NCI-H1930 (cell line): Measurements from ENCODE around the gene DLGAP5.

Source experiments
- DNase-seq, 2 experiments: peaks; one replicate each; lab custom pipeline; 2025; lab: John Stamatoyannopoulos, UW

Gene DLGAP5

GRCh38 chr14:55129086-55129427, 62.3 kb downstream of the DLGAP5 start, which contains the start of gene LGALS3:
TSS of gene LGALS3 (plus strand) at chr14:55129252. CDS start at chr14:55137374, 8,122 bp downstream.
- DNase-seq: no peak

GRCh38 chr14:55128386-55129085, 62.8 kb downstream of the DLGAP5 start:
- DNase-seq: no peak

DNA sequence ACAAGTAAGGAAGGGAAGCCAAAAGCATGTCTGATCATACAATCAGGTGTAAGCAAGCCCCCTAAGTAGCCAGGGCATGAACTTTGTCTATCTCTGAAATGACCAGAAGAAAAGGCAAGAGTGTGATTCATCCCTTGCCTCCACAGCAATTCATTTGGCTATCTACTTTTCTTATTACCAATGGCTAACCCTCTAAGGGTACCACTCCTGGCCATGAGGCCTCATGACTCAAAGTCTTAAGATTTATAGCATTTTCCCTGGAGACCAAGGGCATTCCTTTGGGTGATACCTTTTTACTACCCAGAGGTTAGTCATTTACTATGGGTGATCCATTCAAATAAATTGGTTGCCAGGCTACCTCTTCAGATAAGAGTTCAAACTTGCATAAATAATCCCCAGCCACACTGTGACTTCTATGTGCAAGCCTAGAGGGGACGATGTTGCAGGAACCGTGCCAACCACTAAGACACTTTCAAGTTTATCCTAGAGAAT, 63.9 kb downstream of the DLGAP5 start:
- DNase-seq: no peak

- DNase-seq: no peak
Measured at GRCh38 chr14:55126932-55127459, 64.4 kb downstream of the DLGAP5 start.

- DNase-seq: no peak
Measured at GRCh38 chr14:55126034-55126433, 65.4 kb downstream of the DLGAP5 start.

DNA sequence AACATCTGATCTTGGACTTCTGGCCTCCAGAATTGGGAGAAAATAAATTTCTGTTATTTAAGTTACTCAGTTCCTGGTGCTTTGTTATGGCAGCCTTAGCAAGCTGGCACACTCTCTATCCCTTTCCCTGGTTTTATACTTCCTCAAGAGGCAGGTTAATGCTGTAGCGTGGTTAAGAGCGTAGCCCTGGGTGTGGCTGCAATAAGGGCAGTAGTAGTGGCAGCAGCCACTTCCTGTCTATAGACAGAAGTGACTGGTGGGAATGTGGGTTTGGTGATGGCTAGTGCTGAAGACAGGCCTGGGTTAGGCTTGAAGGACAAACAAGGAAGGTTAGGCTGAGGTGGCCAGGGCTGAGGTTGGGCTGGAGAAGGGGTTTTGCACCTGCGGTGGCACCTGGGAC, 66.0 kb downstream of the DLGAP5 start:
- DNase-seq: no peak

- no peak for DNase-seq
Measured at GRCh38 chr14:55124774-55125386, 66.5 kb downstream of the DLGAP5 start.

DNA sequence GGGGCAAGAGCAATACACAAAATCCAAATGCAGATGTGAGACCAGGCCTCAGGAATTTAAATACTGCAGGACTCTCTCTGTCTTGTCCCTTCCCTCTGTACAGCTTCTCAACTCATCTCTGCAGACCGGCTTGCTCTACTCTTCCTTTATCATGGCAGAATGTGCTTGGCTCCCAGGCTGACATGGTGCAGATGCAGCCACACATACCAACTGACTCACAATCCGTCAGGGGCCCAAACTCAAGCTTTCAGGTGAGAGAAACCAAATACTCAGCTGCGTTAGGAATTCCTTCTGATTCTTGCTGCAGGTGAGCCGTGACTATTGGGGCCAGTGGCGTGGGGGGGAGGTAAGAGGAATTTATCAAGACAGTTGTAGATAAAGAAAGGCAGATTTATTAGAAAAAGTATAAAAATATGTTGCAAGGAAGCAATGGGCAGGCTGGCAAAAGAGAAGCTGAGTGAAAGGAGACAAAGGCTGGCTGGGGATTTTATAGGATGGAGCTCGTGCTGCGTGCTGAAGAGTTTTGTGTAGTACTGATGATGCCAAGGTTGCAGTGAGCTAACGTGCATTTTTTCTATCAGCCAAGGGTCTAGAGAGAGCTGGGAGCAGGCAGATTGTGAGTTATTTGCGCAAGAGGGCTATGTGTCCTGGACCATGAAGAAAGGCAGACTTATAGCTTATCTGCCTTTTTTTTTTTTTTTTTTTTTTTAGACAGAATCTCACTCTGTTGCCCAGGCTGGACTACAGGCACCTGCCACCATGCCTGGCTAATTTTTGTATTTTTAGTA, 67.3 kb downstream of the DLGAP5 start:
- no peak for DNase-seq

GRCh38 chr14:55123101-55123500, 68.3 kb downstream of the DLGAP5 start:
- no peak for DNase-seq

DNA sequence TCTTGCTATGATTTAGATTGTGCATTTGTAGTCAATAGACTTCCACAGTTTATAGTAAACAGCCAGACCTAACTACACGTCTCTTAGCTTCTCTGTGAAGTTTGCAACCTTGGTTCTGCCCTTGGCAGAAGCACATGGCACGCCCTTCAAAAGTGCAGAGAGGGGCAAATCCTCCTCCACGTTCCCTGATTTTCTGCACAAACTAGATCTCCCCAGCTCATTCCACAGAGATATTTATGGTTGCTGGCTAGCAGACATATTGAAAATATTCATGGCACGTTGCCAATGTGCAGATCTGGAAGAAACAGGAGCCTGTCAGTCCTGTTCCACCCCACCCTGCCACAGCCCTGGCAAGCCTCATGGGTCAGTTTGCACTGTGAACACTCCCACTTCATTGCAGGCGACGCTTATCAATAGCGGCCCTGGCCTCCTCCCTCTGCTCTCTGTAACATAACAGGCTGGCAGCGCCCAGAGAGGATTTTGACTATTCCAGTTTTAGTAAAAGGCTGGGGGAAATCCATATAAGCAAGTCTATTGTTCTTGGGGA, 68.9 kb downstream of the DLGAP5 start:
- DNase-seq: no peak

DNA sequence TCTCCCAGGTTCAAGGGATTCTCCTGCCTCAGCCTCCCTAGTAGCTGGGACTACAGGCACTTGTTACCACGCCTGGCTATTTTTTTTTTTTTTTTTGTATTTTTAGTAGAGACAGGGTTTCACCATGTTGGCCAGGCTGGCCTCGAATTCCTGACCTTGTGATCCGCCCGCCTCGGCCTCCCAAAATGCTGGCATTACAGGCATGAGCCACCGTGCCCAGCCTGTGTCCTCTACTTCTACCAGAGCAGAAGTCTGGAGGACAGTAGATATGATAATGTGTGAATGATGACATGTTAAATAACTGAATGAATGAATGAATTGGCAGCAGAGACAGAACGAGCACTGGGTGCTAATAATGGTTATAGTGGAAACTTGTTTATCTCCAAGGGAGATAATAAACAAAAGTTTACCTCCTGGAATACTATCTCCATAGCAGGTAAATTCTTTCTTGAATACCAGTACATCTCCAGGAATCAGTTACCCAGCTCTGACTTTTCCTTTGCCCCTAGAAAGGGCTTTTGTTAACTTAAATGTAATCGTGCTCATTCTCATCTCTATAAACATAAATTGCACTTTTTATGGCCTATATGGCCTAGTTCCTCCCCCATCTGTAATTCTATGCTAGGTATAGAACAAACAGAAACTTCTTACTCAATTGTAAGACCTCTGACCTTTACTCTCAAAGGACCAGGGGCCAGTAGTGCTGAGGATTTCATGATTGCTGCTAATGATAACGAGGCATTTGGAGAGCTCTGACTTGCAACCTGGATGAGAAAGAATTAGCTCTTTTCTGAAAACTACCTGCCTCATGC, 69.6 kb downstream of the DLGAP5 start:
- no peak for DNase-seq

- no peak for DNase-seq
Measured at GRCh38 chr14:55120571-55121495, 70.6 kb downstream of the DLGAP5 start.

DNA sequence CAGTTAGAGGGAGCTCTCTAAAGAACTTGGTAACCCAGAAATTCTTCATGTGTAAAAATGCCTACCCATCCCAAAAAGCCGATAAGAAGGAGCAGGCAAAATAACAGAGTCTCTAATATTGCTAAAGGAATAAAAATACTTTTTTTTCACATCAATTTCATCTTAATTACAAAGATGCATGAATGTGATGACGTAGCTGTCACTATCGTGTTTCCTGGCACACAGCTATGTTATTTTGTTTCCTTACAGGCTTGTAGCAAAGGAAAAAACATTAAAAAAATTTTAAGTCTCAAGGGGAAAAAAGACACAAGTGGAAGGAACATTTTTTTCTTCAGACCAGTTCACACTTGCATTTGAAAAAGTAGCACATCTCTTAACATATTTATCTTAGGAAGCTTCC, 72.6 kb downstream of the DLGAP5 start:
- DNase-seq: no peak

DNA sequence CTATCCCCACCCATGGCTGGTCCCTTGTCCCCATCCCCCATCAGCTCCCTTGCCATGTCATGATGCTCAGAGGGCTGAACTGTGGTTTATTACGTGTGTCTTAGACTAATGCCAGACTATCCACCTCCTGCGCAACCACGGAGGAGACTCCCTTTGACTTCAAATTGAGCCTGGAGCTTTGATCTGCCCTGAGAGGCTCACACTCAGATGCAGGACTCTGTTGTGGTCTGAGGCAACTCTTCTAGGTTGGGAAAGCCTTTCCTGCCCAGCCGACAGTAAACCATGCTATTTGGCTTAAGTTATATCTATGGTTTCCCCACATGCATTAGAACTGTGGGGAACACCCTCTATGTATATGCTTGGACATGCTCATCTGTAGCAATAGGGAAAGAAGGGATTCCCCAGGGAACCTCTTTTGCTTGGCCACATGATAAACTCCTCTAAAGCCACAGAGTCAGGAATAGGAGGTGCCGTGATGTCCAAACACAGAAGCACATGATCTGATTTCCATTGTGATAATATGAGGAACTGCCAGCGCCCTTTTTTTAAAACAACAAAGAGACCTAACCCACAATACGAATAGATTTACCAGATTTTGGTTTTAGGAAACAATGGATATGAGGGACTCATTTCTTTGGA, 73.5 kb downstream of the DLGAP5 start:
- DNase-seq: no peak

GRCh38 chr14:55116246-55117030, 74.9 kb downstream of the DLGAP5 start:
- no peak for DNase-seq

- no peak for DNase-seq
Measured at GRCh38 chr14:55115861-55116245, 75.5 kb downstream of the DLGAP5 start.

DNA sequence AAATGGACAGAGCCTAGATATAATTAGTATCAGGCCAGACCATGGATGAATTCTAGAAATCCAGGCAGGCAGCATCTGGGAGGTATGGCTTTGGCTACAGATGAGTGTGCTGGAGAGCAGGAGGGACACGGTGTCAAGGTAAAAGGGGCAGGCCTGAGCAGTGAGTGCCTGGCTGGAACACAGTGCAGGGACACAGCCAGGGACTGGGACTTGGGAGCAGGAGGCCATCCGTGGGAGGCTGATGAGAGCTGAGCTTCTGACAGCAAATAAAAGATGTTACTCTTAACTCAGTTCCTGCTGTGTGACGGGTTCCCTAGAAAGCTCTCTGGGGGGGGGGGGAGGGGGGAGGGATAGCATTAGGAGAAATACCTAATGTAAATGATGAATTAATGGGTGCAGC, 75.9 kb downstream of the DLGAP5 start:
- DNase-seq: no peak

DNA sequence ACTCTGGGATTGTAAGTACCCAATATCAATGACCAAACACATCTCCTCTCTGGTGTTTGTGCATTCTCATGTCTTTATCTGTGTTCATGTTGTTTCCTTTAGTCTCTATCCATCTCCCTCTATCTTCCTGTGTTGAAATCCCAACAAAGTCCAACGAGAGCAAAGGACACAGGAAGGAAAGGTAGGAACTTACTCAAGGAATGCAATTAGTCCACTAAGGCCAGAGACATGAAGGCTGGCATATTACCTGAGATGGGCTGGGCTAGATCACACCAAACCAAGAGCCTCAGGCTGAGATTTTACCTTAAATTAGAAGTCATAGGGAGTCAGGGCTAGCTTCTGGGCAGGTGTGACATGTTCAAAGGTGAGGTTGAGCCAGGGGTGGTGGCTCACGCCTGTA, 76.7 kb downstream of the DLGAP5 start:
- no peak for DNase-seq

GRCh38 chr14:55111122-55111708, 80.2 kb downstream of the DLGAP5 start:
- DNase-seq: no peak
